Astrocyte (in vitro differentiated cells and primary cell): ENCODE measurements around the gene SHROOM2. TPM values are rescaled to one million over a fixed set of nuclear protein-coding genes. Genes with fewer than 3 reads are reported as not detected.

Source experiments
- DNase-seq: peaks from one replicate; pipeline ENCODE4 v3.0.0-alpha.2; 2010; ENCODE audit warnings: low read depth
- FAIRE-seq: peaks from 2 replicates; lab custom pipeline; 2011; peaks lifted over from hg19 to GRCh38; lab: Jason Lieb, UNC
- H2AFZ ChIP-seq: 2 replicates; pipeline ENCODE4 v1.6.0; 2012; ENCODE audit warnings: low read depth, low read length, inconsistent platforms
- H3K27ac ChIP-seq: 2 replicates; pipeline ENCODE4 v1.5.1; 2011; ENCODE audit warnings: low read depth, low read length, inconsistent platforms
- H3K27me3 ChIP-seq: 2 replicates; pipeline ENCODE4 v1.6.0; 2011; ENCODE audit warnings: low read length, inconsistent platforms; ENCODE audit not compliant: insufficient read depth
- H3K36me3 ChIP-seq: 2 replicates; pipeline ENCODE4 v1.5.1; 2011; ENCODE audit warnings: low read length, inconsistent platforms; ENCODE audit not compliant: insufficient read depth
- H3K4me1 ChIP-seq: 2 replicates; pipeline ENCODE4 v1.5.1; 2011; ENCODE audit warnings: low read length, inconsistent platforms; ENCODE audit not compliant: insufficient read depth
- H3K4me2 ChIP-seq: 2 replicates; pipeline ENCODE4 v1.6.0; 2012; ENCODE audit warnings: low read length, inconsistent platforms
- H3K4me3 ChIP-seq: 2 replicates; pipeline ENCODE4 v1.5.1; 2011; ENCODE audit warnings: low read depth, mild to moderate bottlenecking, low read length, inconsistent platforms; ENCODE audit not compliant: insufficient read depth
- H3K79me2 ChIP-seq: 2 replicates; pipeline ENCODE4 v1.6.0; 2012; ENCODE audit warnings: mild to moderate bottlenecking, low read length, inconsistent platforms; ENCODE audit not compliant: insufficient read depth
- H3K9ac ChIP-seq: 2 replicates; pipeline ENCODE4 v1.6.0; 2012; ENCODE audit warnings: mild to moderate bottlenecking, low read length, inconsistent platforms
- H3K9me3 ChIP-seq: 2 replicates; pipeline ENCODE4 v1.5.1; 2012; ENCODE audit warnings: low read depth, mild to moderate bottlenecking, low read length, inconsistent platforms; ENCODE audit not compliant: insufficient read depth
- H4K20me1 ChIP-seq: 2 replicates; pipeline ENCODE4 v1.6.0; 2012; ENCODE audit warnings: low read length, inconsistent platforms; ENCODE audit not compliant: insufficient read depth
- H3K27ac Mint-ChIP-seq: one replicate; pipeline ENCODE4 v1.8.0; 2021; ENCODE audit warnings: mild to moderate bottlenecking, mixed read lengths; ENCODE audit not compliant: unreplicated experiment
- H3K27me3 Mint-ChIP-seq: one replicate; pipeline ENCODE4 v1.8.0; 2021; ENCODE audit warnings: low read depth, mixed read lengths; ENCODE audit not compliant: unreplicated experiment
- H3K36me3 Mint-ChIP-seq: one replicate; pipeline ENCODE4 v1.8.0; 2021; ENCODE audit warnings: low read depth, mixed read lengths; ENCODE audit not compliant: unreplicated experiment
- H3K4me1 Mint-ChIP-seq: one replicate; pipeline ENCODE4 v1.8.0; 2021; ENCODE audit warnings: low read depth, mixed read lengths; ENCODE audit not compliant: unreplicated experiment
- H3K4me3 Mint-ChIP-seq: one replicate; pipeline ENCODE4 v1.8.0; 2021; ENCODE audit warnings: mild to moderate bottlenecking, moderate library complexity, mixed read lengths; ENCODE audit not compliant: unreplicated experiment
- H3K9me3 Mint-ChIP-seq: one replicate; pipeline ENCODE4 v1.8.0; 2021; ENCODE audit warnings: mild to moderate bottlenecking, mixed read lengths; ENCODE audit not compliant: unreplicated experiment
- EZH2 ChIP-seq: IDR thresholded peaks from 2 replicates; pipeline ENCODE4 v1.6.1; 2012; ENCODE audit warnings: mild to moderate bottlenecking, low read length, inconsistent platforms; ENCODE audit not compliant: insufficient read depth
- total RNA-seq: library from RNA; stranded (reverse); gene quantifications from 2 replicates; pipeline ENCODE4 v1.2.1, GENCODE V29; 2021
- TF ChIP-seq, protein P1 (sequence below): IDR thresholded peaks from 2 replicates; pipeline ENCODE4 v1.5.1; 2011; ENCODE audit warnings: low read depth, mild to moderate bottlenecking, inconsistent platforms, low read length, moderate library complexity; ENCODE audit not compliant: insufficient read depth

SHROOM2 gene
- total RNA-seq, 1 donor from 2014 or later = 15.9 TPM

DNA sequence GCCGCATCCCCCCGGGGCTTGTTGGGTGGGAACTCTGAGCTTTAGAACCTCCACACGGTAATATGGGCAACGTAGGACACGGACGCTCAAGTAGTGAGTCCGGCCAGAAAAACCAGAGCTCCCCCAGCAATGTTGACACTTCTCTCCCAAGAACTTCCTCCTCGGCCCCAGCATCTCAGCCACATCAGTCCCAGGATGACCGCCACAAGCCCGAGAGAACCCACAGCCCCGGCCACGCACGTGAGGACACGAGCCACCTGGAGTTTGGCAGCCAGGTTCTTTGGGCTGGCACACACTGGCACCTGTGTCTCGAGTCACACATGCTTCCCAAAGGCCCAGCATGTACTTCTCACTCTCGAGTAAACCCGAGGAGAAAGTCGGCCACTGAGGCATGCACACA, 197.2 kb downstream of the SHROOM2 start:
- Histone ChIP-seq H3K9ac (no peak overlapping the region), H3K79me2 (no peaks in the 10 kb centered on the region), H3K9me3 (no peaks in the 10 kb centered on the region), H3K36me3 (no peaks in the 10 kb centered on the region), H3K4me3 (no peak overlapping the region), H3K27me3 (no peaks in the 10 kb centered on the region), H2AFZ (no peak overlapping the region), H3K4me2 (no peak overlapping the region), H3K27ac (no peak overlapping the region), H4K20me1 (no peaks in the 10 kb centered on the region), H3K4me1 (no peaks in the 10 kb centered on the region)
- no peak for DNase-seq
- no peaks in the 10 kb centered on the region for H3K9me3 Mint-ChIP-seq
- no peaks in the 10 kb centered on the region for H3K27me3 Mint-ChIP-seq
- H3K4me1 Mint-ChIP-seq = no peaks in the 10 kb centered on the region
- no peak for FAIRE-seq
- no peak overlapping the region for H3K27ac Mint-ChIP-seq
- no peak for TF ChIP-seq EZH2
- TF ChIP-seq, protein P1, sequence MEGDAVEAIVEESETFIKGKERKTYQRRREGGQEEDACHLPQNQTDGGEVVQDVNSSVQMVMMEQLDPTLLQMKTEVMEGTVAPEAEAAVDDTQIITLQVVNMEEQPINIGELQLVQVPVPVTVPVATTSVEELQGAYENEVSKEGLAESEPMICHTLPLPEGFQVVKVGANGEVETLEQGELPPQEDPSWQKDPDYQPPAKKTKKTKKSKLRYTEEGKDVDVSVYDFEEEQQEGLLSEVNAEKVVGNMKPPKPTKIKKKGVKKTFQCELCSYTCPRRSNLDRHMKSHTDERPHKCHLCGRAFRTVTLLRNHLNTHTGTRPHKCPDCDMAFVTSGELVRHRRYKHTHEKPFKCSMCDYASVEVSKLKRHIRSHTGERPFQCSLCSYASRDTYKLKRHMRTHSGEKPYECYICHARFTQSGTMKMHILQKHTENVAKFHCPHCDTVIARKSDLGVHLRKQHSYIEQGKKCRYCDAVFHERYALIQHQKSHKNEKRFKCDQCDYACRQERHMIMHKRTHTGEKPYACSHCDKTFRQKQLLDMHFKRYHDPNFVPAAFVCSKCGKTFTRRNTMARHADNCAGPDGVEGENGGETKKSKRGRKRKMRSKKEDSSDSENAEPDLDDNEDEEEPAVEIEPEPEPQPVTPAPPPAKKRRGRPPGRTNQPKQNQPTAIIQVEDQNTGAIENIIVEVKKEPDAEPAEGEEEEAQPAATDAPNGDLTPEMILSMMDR = no peak
- H3K4me3 Mint-ChIP-seq = no peak overlapping the region
- no peaks in the 10 kb centered on the region for H3K36me3 Mint-ChIP-seq

DNA sequence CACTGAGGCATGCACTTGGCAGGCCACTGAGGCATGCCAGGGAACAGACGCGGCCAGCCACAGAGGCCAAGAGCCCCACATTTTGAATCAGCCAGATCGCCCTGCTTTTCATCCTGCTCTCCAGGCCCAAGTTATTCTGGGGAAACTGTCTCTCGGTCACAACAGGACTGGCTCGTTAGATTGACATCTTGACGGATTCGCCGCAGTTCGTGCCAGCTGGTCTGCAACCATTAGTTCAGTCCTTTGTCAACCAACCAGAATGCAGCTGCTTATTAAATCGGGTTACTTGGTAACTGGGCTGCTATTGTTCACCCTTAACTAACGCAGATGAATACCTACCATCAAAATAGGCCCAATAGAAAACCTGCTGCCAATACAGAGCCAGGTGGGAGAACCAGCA, 197.6 kb downstream of the SHROOM2 start:
- Mint-ChIP-seq H3K4me3 (no peak overlapping the region), H3K9me3 (no peaks in the 10 kb centered on the region), H3K4me1 (no peaks in the 10 kb centered on the region), H3K27me3 (no peaks in the 10 kb centered on the region), H3K27ac (no peak overlapping the region), H3K36me3 (no peaks in the 10 kb centered on the region)
- H3K79me2 ChIP-seq = no peaks in the 10 kb centered on the region
- no peaks in the 10 kb centered on the region for H3K9me3 ChIP-seq
- FAIRE-seq (no peak), DNase-seq (no peak)
- no peak overlapping the region for H3K9ac ChIP-seq
- no peaks in the 10 kb centered on the region for H4K20me1 ChIP-seq
- H3K27ac ChIP-seq = no peak overlapping the region
- no peak overlapping the region for H3K4me3 ChIP-seq
- no peak overlapping the region for H3K4me2 ChIP-seq
- TF ChIP-seq EZH2 = no peak
- TF ChIP-seq, protein P1 = no peak
- H2AFZ ChIP-seq = no peak overlapping the region
- H3K4me1 ChIP-seq = no peaks in the 10 kb centered on the region
- H3K27me3 ChIP-seq = no peaks in the 10 kb centered on the region
- no peaks in the 10 kb centered on the region for H3K36me3 ChIP-seq

DNA sequence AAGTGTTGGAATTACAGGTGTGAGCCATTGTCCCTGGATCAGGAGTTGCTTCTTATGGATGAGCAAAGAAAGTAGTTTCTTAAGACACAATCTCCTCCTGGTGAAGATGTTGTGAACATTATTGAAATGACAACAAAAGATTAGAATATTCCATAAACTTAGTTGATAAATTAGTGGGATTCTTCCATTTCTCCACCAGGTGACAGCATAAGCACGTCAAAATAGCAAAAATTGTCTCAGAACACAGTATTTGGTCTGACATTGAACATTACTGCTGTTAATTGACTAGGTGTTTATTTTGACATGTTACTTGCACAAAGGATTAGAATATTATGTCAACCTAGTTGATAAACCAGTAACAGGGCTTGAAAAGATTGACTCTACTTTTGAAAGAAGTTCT, 202.5 kb downstream of the SHROOM2 start:
- H3K4me3 ChIP-seq = no peak overlapping the region
- FAIRE-seq (peak; percentile 88), DNase-seq (no peak)
- H3K9ac ChIP-seq = no peak overlapping the region
- no peak overlapping the region for H3K27ac Mint-ChIP-seq
- H2AFZ ChIP-seq = no peak overlapping the region
- H4K20me1 ChIP-seq = no peaks in the 10 kb centered on the region
- no peaks in the 10 kb centered on the region for H3K4me1 Mint-ChIP-seq
- no peaks in the 10 kb centered on the region for H3K36me3 ChIP-seq
- H3K27me3 ChIP-seq = no peaks in the 10 kb centered on the region
- H3K4me1 ChIP-seq = no peaks in the 10 kb centered on the region
- TF ChIP-seq EZH2 = no peak
- TF ChIP-seq, protein P1 = peak; percentile 44
- H3K27ac ChIP-seq = no peak overlapping the region
- H3K9me3 ChIP-seq = no peaks in the 10 kb centered on the region
- H3K79me2 ChIP-seq = no peaks in the 10 kb centered on the region
- no peak overlapping the region for H3K4me2 ChIP-seq
- no peaks in the 10 kb centered on the region for H3K36me3 Mint-ChIP-seq
- no peaks in the 10 kb centered on the region for H3K27me3 Mint-ChIP-seq
- peaks cover 3% of the 10 kb centered on the region for H3K9me3 Mint-ChIP-seq
- H3K4me3 Mint-ChIP-seq = no peak overlapping the region
